OCI-LY7 (cell line): ENCODE results near the gene KCNQ4.

Experiments
- CTCF ChIP-seq: fragments of 200-600 bp; sonication (generic); conservative IDR thresholded peaks from 2 replicates; pipeline ENCODE4 v1.5.1; 2014; ENCODE audit warnings: mild to moderate bottlenecking, antibody characterized with exemption, low read length, moderate library complexity, mixed read lengths
- EZH2phosphoT487 ChIP-seq: fragments of 200-600 bp; sonication (generic); IDR thresholded peaks from 2 replicates; pipeline ENCODE4 v1.6.1; 2018; ENCODE audit warnings: low read depth, borderline replicate concordance, mild to moderate bottlenecking, mixed run types, antibody characterized with exemption, low read length, moderate library complexity, mixed read lengths

DNA sequence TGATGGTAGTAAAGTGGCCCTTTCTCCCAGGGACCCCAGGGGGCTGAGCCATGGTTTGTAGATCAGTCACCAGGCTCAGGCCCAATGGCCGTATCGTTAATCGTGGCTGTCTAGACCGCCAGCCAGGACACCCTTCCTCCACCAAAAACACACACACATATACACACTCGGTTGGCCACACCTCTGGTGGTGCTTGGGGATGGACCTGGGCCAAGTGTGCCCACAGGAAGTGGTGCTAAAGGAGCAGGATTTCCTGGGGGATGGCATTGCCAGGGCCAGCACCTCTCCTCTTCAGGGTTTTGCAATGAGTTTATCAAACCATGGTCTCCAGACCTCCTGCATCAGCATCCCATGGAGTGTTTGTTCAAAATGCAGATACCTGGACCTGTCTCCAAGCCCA, 42.4 kb downstream of the KCNQ4 start:
- TF ChIP-seq CTCF (no peak), EZH2phosphoT487 (no peak)
